ENCODE results near the gene TMEM178B.
"Not testable (repeated sequence)": the region's sequence is repeated elsewhere in the genome, so short reads cannot be mapped to it uniquely, and the experiment has no call there.

TMEM178B gene

GRCh38 chr7:141147482-141147881, 73.6 kb downstream of the TMEM178B start:
- DNase-seq, result no peak

GRCh38 chr7:141150465-141150864, 76.6 kb downstream of the TMEM178B start:
- DNase-seq, result no peak

GRCh38 chr7:141151746-141152145, 77.9 kb downstream of the TMEM178B start:
- DNase-seq, result no peak

- no peak for DNase-seq
Observed at GRCh38 chr7:141153231-141153630, 79.4 kb downstream of the TMEM178B start.

GRCh38 chr7:141154131-141154732, 80.4 kb downstream of the TMEM178B start:
- no peak for DNase-seq

GRCh38 chr7:141156407-141156806, 82.5 kb downstream of the TMEM178B start:
- no peak for DNase-seq

GRCh38 chr7:141157138-141157765, 83.4 kb downstream of the TMEM178B start:
- no peak for DNase-seq

- no peak for DNase-seq
Observed at GRCh38 chr7:141158561-141158960, 84.7 kb downstream of the TMEM178B start.

GRCh38 chr7:141160246-141160860, 86.5 kb downstream of the TMEM178B start:
- DNase-seq, result no peak

- no peak for DNase-seq
Observed at GRCh38 chr7:141161550-141162535, 88.0 kb downstream of the TMEM178B start.

- no peak for DNase-seq
Observed at GRCh38 chr7:141165521-141165920, 91.7 kb downstream of the TMEM178B start.

GRCh38 chr7:141166926-141167325, 93.1 kb downstream of the TMEM178B start:
- DNase-seq, result no peak

- DNase-seq, result no peak
Observed at GRCh38 chr7:141167381-141167964, 93.6 kb downstream of the TMEM178B start.

- DNase-seq, result not testable (repeated sequence)
Observed at GRCh38 chr7:141169157-141169556, 95.3 kb downstream of the TMEM178B start.

GRCh38 chr7:141175728-141176127, 101.9 kb downstream of the TMEM178B start:
- not testable (repeated sequence) for DNase-seq

GRCh38 chr7:141177120-141177519, 103.3 kb downstream of the TMEM178B start:
- DNase-seq, result not testable (repeated sequence)

GRCh38 chr7:141178486-141179135, 104.7 kb downstream of the TMEM178B start:
- no peak for DNase-seq

GRCh38 chr7:141181812-141182211, 107.9 kb downstream of the TMEM178B start:
- no peak for DNase-seq

GRCh38 chr7:141184532-141185190, 110.8 kb downstream of the TMEM178B start:
- no peak for DNase-seq

- no peak for DNase-seq
Observed at GRCh38 chr7:141185369-141185967, 111.6 kb downstream of the TMEM178B start.

GRCh38 chr7:141189231-141189630, 115.4 kb downstream of the TMEM178B start:
- no peak for DNase-seq

Measured in GDM1 (cell line).